ENCODE results near the gene TNFRSF4. TPM values are rescaled to one million over a fixed set of nuclear protein-coding genes. Genes with fewer than 3 reads are reported as not detected.

Gene TNFRSF4
- total RNA-seq, 1 donor from 2014 or later: 788 TPM

DNA sequence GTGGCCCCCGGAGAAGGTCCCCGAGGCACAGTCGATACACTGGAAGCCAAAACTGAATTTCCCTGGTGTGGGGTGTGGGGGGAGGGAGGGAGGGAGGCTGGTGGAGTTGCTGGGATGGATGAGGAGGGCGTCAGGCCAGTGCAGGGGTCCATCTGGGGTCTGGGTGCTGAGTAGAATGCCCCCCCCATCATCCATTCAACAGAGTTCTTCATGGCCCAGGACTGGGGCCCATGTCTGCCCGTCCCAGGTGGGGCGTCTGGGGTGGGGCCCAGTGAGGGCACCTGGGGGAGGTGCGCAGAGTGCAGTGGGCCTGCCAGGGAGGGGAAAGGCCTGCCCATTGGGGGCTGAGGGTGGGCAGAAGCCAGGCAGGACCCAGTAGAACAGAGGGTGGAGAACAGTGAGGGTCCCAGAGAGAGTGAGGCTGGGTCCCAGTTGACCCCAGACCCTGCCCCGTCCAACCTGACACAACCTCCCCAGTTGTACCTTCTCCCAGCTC is 9.5 kb downstream of the TNFRSF4 start:
- H3K4me1 Mint-ChIP-seq (ENCODE audit: low read depth): peaks cover 21% of the 10 kb centered on the region
- DNase-seq (ENCODE audit: low spot score): no peak
- H3K9me3 Mint-ChIP-seq: no peaks in the 10 kb centered on the region
- H3K27ac Mint-ChIP-seq: peak overlapping the region; percentile 63
- peak overlapping the region; percentile 86 for H3K4me3 Mint-ChIP-seq
- peaks cover 10% of the 10 kb centered on the region for H3K36me3 Mint-ChIP-seq (ENCODE audit: low read depth)
- intact Hi-C loops (cut with micrococcal nuclease): no loop called here
- H3K27me3 Mint-ChIP-seq (ENCODE audit: insufficient read depth): no peaks in the 10 kb centered on the region

- Mint-ChIP-seq H3K36me3 (ENCODE audit: low read depth) (peaks cover 8% of the 10 kb centered on the region), H3K4me3 (peak overlapping the region; percentile 86), H3K27me3 (ENCODE audit: insufficient read depth) (no peaks in the 10 kb centered on the region), H3K9me3 (no peaks in the 10 kb centered on the region), H3K27ac (peak overlapping the region; percentile 23), H3K4me1 (ENCODE audit: low read depth) (peaks cover 18% of the 10 kb centered on the region)
- no peak for DNase-seq (ENCODE audit: low spot score)
- intact Hi-C loops (cut with micrococcal nuclease): no loop called here
Observed at GRCh38 chr1:1203561-1204424, 10.2 kb downstream of the TNFRSF4 start.

DNA sequence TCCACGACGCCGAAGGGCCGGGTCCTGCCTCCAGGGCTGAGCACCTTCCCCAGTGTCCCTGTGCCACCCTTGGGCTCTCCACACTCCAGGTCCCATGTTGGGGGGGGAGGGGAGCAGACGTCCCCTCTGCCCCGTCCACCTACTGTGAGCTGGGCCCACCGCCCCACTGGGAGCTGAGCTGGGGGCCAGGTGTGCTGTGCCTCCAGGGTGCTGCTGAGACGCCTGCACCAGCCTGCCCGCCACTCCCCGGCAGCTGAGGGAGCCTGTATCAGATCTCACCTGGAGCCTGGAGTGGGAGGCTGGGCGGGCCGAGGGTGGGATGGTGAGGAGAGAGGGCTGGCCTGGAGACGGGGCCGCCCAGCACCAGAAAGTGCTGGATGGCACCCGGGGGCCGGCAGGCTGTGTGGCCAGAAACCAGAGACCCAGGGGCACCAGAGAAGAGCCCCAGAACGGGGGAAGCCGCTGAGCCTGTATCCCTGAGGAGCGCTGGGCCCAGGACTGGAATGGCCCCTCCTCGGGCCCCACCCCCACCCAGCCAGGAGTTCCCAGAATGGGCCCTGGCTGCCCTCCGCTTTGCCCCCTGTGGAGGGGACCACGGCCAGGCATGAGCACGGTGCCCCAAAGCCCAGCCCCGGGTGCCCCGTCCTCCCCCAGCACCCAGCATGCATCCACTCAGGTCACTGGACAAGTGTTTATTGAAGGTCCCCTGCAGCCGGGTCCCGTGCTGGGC is 11.0 kb downstream of the TNFRSF4 start:
- Mint-ChIP-seq H3K4me3 (peak overlapping the region; percentile 7), H3K36me3 (ENCODE audit: low read depth) (peaks cover 5% of the 10 kb centered on the region), H3K4me1 (ENCODE audit: low read depth) (peaks cover 11% of the 10 kb centered on the region), H3K27me3 (ENCODE audit: insufficient read depth) (no peaks in the 10 kb centered on the region), H3K9me3 (no peaks in the 10 kb centered on the region), H3K27ac (peak overlapping the region; percentile 23)
- intact Hi-C loops (cut with micrococcal nuclease): no loop called here
- no peak for DNase-seq (ENCODE audit: low spot score)

GRCh38 chr1:1200876-1201810 is 12.8 kb downstream of the TNFRSF4 start:
- Mint-ChIP-seq H3K4me3 (peak overlapping the region; percentile 68), H3K27me3 (ENCODE audit: insufficient read depth) (no peaks in the 10 kb centered on the region), H3K9me3 (no peaks in the 10 kb centered on the region), H3K4me1 (ENCODE audit: low read depth) (peaks cover 6% of the 10 kb centered on the region), H3K27ac (peak overlapping the region; percentile 89), H3K36me3 (ENCODE audit: low read depth) (peaks cover 8% of the 10 kb centered on the region)
- intact Hi-C loops (cut with micrococcal nuclease): loop anchor here (1.0 to 2.0 kb wide), 2 partner anchors 14 to 85 kb away; partner anchors contain the start of genes C1orf159 and TNFRSF4
- DNase-seq (ENCODE audit: low spot score): peak; percentile 88

- Mint-ChIP-seq H3K27ac (peak overlapping the region; percentile 89), H3K36me3 (ENCODE audit: low read depth) (peaks cover 17% of the 10 kb centered on the region), H3K9me3 (peaks cover 3% of the 10 kb centered on the region), H3K4me3 (peak overlapping the region; percentile 68), H3K4me1 (ENCODE audit: low read depth) (peaks cover 6% of the 10 kb centered on the region), H3K27me3 (ENCODE audit: insufficient read depth) (no peaks in the 10 kb centered on the region)
- intact Hi-C loops (cut with micrococcal nuclease): loop anchor here (2.0 kb wide), 1 partner anchor 15 kb away; the partner anchor contains the start of gene TNFRSF4
- no peak for DNase-seq (ENCODE audit: low spot score)
Observed at GRCh38 chr1:1199961-1200875, 13.7 kb downstream of the TNFRSF4 start.

DNA sequence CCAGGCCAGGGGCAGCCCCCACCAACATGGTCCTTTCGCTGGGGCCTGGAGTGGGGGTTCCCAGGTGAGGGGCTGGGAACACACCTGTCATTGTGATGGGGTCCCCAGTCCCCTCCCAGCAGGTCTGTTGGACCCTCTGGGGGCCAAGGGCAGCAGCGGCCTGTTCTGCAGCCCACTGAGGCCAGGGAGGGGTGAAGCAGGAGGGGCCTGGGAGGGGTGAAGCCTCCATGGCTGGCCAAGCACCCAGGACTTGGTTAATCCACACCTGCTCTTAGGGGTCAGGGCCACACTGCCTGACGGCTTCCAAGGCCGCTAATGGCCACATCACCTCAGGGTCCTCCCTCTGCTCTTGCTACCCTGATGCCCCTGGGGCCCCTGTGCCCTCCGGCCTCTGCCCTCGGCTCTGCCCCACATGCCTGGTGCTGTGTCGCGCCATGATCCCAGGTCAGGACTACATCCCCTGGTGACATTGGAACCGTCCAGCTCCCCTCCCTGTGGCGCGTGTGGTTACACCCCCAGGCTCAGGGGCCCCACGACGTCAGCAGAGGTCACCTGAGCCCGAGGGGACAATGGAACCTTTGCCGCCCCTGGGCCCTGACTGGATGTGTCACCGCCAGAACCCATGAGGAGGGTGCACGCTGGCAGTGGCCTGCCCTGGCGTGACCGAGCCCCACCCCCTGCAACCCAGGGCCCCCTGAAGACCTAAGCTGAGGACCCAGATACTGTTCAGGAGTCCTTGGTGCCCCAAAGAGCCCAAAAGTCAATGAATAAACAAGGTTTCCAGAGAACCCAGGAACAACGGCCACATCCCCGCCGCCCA is 14.6 kb downstream of the TNFRSF4 start:
- no peak for DNase-seq (ENCODE audit: low spot score)
- no peaks in the 10 kb centered on the region for H3K27me3 Mint-ChIP-seq (ENCODE audit: insufficient read depth)
- H3K36me3 Mint-ChIP-seq (ENCODE audit: low read depth): peaks cover 23% of the 10 kb centered on the region
- H3K4me3 Mint-ChIP-seq: peak overlapping the region; percentile 11
- peaks cover 12% of the 10 kb centered on the region for H3K9me3 Mint-ChIP-seq
- peaks cover 6% of the 10 kb centered on the region for H3K4me1 Mint-ChIP-seq (ENCODE audit: low read depth)
- peak overlapping the region; percentile 89 for H3K27ac Mint-ChIP-seq
- intact Hi-C loops (cut with micrococcal nuclease): no loop called here

DNA sequence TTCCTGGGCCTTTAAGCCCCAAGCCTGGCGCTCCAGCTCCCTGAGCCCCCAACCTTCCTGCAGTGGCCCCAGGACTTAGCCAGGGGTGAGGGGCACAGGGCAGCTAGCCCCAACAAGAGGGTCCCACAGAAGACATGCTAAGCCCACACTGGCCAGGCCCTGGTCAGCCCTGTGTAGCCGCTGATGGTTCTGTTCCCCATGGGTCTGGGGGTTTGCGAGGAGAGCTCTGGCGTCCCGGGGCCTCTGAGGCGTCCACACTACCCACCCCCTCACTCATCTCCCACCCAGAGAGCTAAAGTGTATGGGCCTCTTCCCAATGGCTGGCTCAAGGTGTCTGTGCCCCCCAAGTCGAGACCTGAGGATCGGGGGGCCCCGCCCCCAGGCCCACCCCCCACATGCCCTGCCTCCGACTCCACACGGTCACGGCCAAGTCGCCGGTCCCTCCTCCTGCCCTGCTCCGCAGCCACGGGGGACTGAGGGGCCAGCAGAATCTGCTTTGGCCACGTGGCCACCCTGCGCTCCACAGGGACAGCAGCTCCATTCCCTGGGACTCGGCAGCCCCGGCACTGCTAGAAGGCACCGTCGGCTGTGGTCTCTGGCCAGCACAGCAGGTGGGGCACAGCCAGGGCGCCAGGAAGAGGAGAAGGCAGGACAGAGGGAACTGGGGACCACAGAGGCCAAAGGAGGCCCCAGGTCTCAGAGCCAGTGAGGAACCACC is 15.4 kb downstream of the TNFRSF4 start:
- Mint-ChIP-seq H3K9me3 (peaks cover 18% of the 10 kb centered on the region), H3K4me1 (ENCODE audit: low read depth) (peaks cover 6% of the 10 kb centered on the region), H3K27ac (peak overlapping the region; percentile 40), H3K27me3 (ENCODE audit: insufficient read depth) (no peaks in the 10 kb centered on the region), H3K4me3 (no peak overlapping the region), H3K36me3 (ENCODE audit: low read depth) (peaks cover 24% of the 10 kb centered on the region)
- DNase-seq (ENCODE audit: low spot score): no peak
- intact Hi-C loops (cut with micrococcal nuclease): no loop called here

DNA sequence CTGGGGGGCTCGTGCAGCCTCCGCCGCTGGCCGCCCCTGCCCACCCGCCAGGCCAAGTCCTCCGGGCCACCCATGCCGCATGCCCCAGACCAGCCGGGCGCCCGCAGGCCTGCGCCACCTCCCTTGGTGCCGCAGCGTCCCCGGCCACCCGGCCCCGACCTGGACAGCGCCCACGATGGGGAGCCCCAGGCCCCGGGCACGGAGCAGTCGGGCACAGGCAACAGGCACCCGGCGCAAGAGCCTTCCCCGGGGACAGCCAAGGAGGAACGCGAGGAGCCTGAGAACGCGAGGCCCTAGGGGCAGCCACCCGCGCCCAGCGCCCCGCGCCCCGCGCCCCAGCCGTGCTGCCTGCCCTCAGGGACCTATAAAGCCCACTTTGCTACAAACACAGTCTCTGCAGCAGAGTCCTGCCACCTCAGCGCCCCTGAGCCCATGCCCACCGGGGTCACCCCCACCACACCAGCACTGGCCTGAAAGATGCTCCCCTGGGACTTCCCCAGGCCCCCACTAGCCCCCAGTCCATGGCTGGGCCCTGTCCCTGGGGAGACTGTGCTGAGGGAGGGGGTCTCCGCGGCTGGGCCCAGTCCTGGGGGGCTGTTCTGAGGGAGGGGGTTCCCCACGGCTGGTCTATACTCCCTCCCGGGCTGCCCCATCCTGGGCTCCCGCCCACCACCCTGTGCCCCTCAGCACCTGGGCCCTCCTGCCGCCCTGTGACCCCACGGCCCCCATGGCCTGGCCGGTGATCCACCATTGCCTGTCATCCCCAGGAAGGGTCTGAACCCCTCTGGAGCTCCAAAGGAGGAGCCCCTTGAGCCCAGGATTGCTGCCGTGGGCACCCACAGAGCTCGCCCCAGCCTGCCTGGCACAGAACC is 16.2 kb downstream of the TNFRSF4 start:
- H3K4me1 Mint-ChIP-seq (ENCODE audit: low read depth): peaks cover 6% of the 10 kb centered on the region
- H3K27me3 Mint-ChIP-seq (ENCODE audit: insufficient read depth): no peaks in the 10 kb centered on the region
- peaks cover 18% of the 10 kb centered on the region for H3K9me3 Mint-ChIP-seq
- no peak for DNase-seq (ENCODE audit: low spot score)
- intact Hi-C loops (cut with micrococcal nuclease): no loop called here
- peaks cover 24% of the 10 kb centered on the region for H3K36me3 Mint-ChIP-seq (ENCODE audit: low read depth)
- no peak overlapping the region for H3K4me3 Mint-ChIP-seq
- no peak overlapping the region for H3K27ac Mint-ChIP-seq

DNA sequence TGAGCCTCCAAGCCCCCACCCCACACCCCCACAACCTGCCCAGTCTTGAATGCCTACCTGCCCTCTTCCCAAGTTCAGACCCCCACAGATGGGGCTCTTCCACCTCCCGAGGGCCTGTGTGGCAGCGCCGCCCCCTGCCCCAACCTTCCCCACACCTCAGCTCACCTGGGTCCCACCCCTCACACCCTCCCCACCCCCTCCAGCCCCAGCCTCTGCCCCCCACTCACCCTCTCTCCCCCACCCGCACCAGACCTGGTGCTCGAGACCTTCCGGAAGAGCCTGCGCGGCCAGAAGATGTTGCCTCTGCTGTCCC is 16.8 kb downstream of the TNFRSF4 start:
- H3K36me3 Mint-ChIP-seq (ENCODE audit: low read depth): peaks cover 26% of the 10 kb centered on the region
- peaks cover 20% of the 10 kb centered on the region for H3K9me3 Mint-ChIP-seq
- H3K27me3 Mint-ChIP-seq (ENCODE audit: insufficient read depth): no peaks in the 10 kb centered on the region
- intact Hi-C loops (cut with micrococcal nuclease): no loop called here
- H3K27ac Mint-ChIP-seq: no peak overlapping the region
- no peak for DNase-seq (ENCODE audit: low spot score)
- H3K4me3 Mint-ChIP-seq: no peak overlapping the region
- peaks cover 6% of the 10 kb centered on the region for H3K4me1 Mint-ChIP-seq (ENCODE audit: low read depth)

Data from activated T-helper 1 cell treated with anti-CD3 and anti-CD28 coated beads, Interleukin-12 subunit alpha, Interleukin-12 subunit beta, Interleukin-2, Interleukin-4 antibody, amounts not matched to agents 30 ng/mL and 10 ng/mL and 1 ng/mL, durations not matched to agents 14 hours and 24 hours and 36 hours (primary cell).